Right cardiac atrium (tissue), 5 donors: ENCODE results near the gene MYBPHL. TPM values are rescaled to one million over a fixed set of nuclear protein-coding genes. Genes with fewer than 3 reads are reported as not detected.

Experiments
- polyA plus RNA-seq: library from polyadenylated mRNA; stranded (reverse); fragments of 200-250 nt; gene quantifications from one replicate; pipeline ENCODE4 v1.2.3, GENCODE V29; 2013
- total RNA-seq, 4 donors: library from RNA; stranded (reverse); fragmentation: NEBNext Ultra II Directional; extraction: Animal tissue kit (Norgen Biotek cat#: 25700); gene quantifications; one replicate each; pipeline ENCODE4 v1.2.1, GENCODE V29; 2021
- donor health status: healthy with polysubstance abuse.
- donor health status: DM: no; HTN: yes; CAD: no.
- donor health status: DM: no; HTN: no; CAD: no.
- donor health status: DM: no; HTN: yes; CAD: no; lungs with severe emphysema.
- donor health status: DM: yes; HTN: yes; CAD: no.

The MYBPHL gene
- total and polyA plus RNA-seq, 5 donors, result 115 to 521 (median 264) TPM

Other genes starting within 250 kb of the MYBPHL start
- 10 to 100 TPM; 59.2 to 67.3 (median 64.5) TPM for gene TAF13, start 231.0 kb downstream of the MYBPHL start, total RNA-seq
- gene TAF13, start 231.0 kb downstream of the MYBPHL start, polyA plus RNA-seq, result 56.7 TPM
- 10 to 100 TPM; 38.2 to 60.6 (median 48.5) TPM for gene TMEM167B, start 216.2 kb downstream of the MYBPHL start, total RNA-seq
- 17.1 TPM for gene TMEM167B, start 216.2 kb downstream of the MYBPHL start, polyA plus RNA-seq
- gene ELAPOR1, start 192.9 kb downstream of the MYBPHL start, total RNA-seq, result under 1 TPM; 0.28 to 0.51 (median 0.30) TPM
- 0.18 TPM for gene ELAPOR1, start 192.9 kb downstream of the MYBPHL start, polyA plus RNA-seq
- 100 to 1,000 TPM; 123 to 146 (median 135) TPM for gene SARS1, start 93.1 kb downstream of the MYBPHL start, total RNA-seq
- 84.5 TPM for gene SARS1, start 93.1 kb downstream of the MYBPHL start, polyA plus RNA-seq
- gene CELSR2, start 57.5 kb downstream of the MYBPHL start, total RNA-seq, result 10 to 100 TPM; 19.1 to 33.2 (median 28.4) TPM
- 16.0 TPM for gene CELSR2, start 57.5 kb downstream of the MYBPHL start, polyA plus RNA-seq
- gene PSRC1, start 23.9 kb downstream of the MYBPHL start, total RNA-seq, result 1 to 10 TPM; 1.6 to 4.6 (median 2.3) TPM
- 2.8 TPM for gene PSRC1, start 23.9 kb downstream of the MYBPHL start, polyA plus RNA-seq
- 100 to 1,000 TPM; 119 to 170 (median 138) TPM for gene SORT1, start 90.9 kb upstream of the MYBPHL start, total RNA-seq
- 57.6 TPM for gene SORT1, start 90.9 kb upstream of the MYBPHL start, polyA plus RNA-seq
- gene PSMA5, start 119.4 kb upstream of the MYBPHL start, total RNA-seq, result 10 to 100 TPM; 49.1 to 60.2 (median 55.9) TPM
- 49.8 TPM for gene PSMA5, start 119.4 kb upstream of the MYBPHL start, polyA plus RNA-seq
- 10 to 100 TPM in 2 of 4 donors, 1 to 10 TPM in 2; 8.9 to 12.9 (median 10.3) TPM for gene SYPL2, start 159.5 kb upstream of the MYBPHL start, total RNA-seq
- gene SYPL2, start 159.5 kb upstream of the MYBPHL start, polyA plus RNA-seq, result 7.9 TPM
- 1 to 10 TPM; 1.4 to 3.3 (median 2.0) TPM for gene ATXN7L2, start 176.9 kb upstream of the MYBPHL start, total RNA-seq
- gene ATXN7L2, start 176.9 kb upstream of the MYBPHL start, polyA plus RNA-seq, result 2.6 TPM
- 1 to 10 TPM; 4.9 to 6.6 (median 5.5) TPM for gene CYB561D1, start 187.1 kb upstream of the MYBPHL start, total RNA-seq
- gene CYB561D1, start 187.1 kb upstream of the MYBPHL start, polyA plus RNA-seq, result 2.8 TPM
- gene AMIGO1, start 202.7 kb upstream of the MYBPHL start, total RNA-seq, result 10 to 100 TPM in 3 of 4 donors, 1 to 10 TPM in 1; 9.7 to 14.2 (median 12.9) TPM
- 5.3 TPM for gene AMIGO1, start 202.7 kb upstream of the MYBPHL start, polyA plus RNA-seq
- 1 to 10 TPM in 1 of 4 donors, under 1 TPM in 3; 0.22 to 1.4 (median 0.69) TPM for gene GPR61, start 232.9 kb upstream of the MYBPHL start, total RNA-seq
- gene GPR61, start 232.9 kb upstream of the MYBPHL start, polyA plus RNA-seq, result 0.14 TPM
- 1 to 10 TPM; 2.6 to 4.7 (median 3.0) TPM for gene GNAI3, start 241.6 kb upstream of the MYBPHL start, total RNA-seq
- 1.6 TPM for gene GNAI3, start 241.6 kb upstream of the MYBPHL start, polyA plus RNA-seq